ENCODE results near the gene ARHGAP15. TPM values are rescaled to one million over a fixed set of nuclear protein-coding genes. Genes with fewer than 3 reads are reported as not detected.

The ARHGAP15 gene
- total and polyA plus RNA-seq, 4 donors, result 3.8 to 17.9 (median 13.2) TPM

DNA sequence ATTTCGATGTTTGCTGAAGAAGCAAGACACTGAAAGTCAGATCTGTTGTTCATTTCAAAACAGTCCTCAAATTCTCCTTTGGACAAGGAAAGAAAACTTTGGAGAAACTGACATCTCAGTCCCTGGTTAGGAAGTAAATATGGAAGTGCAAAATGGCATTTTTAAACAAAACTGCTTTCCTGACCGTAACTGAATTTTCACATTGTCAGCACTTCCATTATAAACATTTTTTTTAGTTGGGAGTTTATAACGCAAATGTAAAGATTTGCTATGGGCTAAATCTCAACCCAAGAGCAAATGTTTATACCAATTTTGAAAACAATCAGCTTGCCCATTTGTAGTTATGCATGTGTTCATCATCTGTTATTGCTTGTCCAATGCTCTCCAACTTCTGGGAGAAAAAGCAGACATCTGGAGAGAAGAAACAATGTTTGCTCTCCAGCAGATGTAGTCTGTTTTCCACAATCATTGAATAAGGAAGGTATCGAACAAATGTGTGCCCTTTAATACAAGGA, 520.1 kb downstream of the ARHGAP15 start:
- H3K27ac ChIP-seq (ENCODE audit: low read depth in 1 of 2, low read length in 2 of 2), result no peak overlapping the region
- peaks cover 0 to 9% (median 2%) of the 10 kb centered on the region in 4 donors for H3K9me3 ChIP-seq (ENCODE audit: control insufficient read depth in 4 of 4, low read length in 3 of 4)
- no peak for TF ChIP-seq FOXA2 (IDR thresholded peaks at IDR 0.05)
- TF ChIP-seq, protein P1, sequence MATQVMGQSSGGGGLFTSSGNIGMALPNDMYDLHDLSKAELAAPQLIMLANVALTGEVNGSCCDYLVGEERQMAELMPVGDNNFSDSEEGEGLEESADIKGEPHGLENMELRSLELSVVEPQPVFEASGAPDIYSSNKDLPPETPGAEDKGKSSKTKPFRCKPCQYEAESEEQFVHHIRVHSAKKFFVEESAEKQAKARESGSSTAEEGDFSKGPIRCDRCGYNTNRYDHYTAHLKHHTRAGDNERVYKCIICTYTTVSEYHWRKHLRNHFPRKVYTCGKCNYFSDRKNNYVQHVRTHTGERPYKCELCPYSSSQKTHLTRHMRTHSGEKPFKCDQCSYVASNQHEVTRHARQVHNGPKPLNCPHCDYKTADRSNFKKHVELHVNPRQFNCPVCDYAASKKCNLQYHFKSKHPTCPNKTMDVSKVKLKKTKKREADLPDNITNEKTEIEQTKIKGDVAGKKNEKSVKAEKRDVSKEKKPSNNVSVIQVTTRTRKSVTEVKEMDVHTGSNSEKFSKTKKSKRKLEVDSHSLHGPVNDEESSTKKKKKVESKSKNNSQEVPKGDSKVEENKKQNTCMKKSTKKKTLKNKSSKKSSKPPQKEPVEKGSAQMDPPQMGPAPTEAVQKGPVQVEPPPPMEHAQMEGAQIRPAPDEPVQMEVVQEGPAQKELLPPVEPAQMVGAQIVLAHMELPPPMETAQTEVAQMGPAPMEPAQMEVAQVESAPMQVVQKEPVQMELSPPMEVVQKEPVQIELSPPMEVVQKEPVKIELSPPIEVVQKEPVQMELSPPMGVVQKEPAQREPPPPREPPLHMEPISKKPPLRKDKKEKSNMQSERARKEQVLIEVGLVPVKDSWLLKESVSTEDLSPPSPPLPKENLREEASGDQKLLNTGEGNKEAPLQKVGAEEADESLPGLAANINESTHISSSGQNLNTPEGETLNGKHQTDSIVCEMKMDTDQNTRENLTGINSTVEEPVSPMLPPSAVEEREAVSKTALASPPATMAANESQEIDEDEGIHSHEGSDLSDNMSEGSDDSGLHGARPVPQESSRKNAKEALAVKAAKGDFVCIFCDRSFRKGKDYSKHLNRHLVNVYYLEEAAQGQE (IDR thresholded peaks at IDR 0.05), result no peak
- TF ChIP-seq, protein P2, sequence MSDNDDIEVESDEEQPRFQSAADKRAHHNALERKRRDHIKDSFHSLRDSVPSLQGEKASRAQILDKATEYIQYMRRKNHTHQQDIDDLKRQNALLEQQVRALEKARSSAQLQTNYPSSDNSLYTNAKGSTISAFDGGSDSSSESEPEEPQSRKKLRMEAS (IDR thresholded peaks at IDR 0.05), result no peak
- no peak for TF ChIP-seq HNF4A (conservative IDR thresholded peaks at IDR 0.05)
- TF ChIP-seq SP1 (IDR thresholded peaks at IDR 0.05), result no peak
- TF ChIP-seq HNF4G (IDR thresholded peaks at IDR 0.05), result no peak
- TF ChIP-seq RAD21 (IDR thresholded peaks at IDR 0.05), result no peak
- no peak overlapping the region for H3K4me3 ChIP-seq (ENCODE audit: low read depth in 1 of 3, low read length in 3 of 3)
- H3K4me1 ChIP-seq (ENCODE audit: control insufficient read depth in 4 of 4, insufficient read depth in 4 of 4, low read length in 3 of 4), result no peaks in the 10 kb centered on the region
- H3K36me3 ChIP-seq (ENCODE audit: control insufficient read depth in 4 of 4, insufficient read depth in 3 of 4, low read depth in 1 of 4, low read length in 3 of 4), result no peaks in the 10 kb centered on the region
- no peak for DNase-seq (ENCODE audit: low spot score)
- H3K9ac ChIP-seq (ENCODE audit: low read depth in 1 of 2, low read length in 2 of 2), result no peak overlapping the region
- WGBS, result 84% methylated on average over 4 of the region's 4 CpGs
- no peaks in the 10 kb centered on the region for H3K27me3 ChIP-seq (ENCODE audit: control insufficient read depth in 4 of 4, insufficient read depth in 4 of 4, low read length in 3 of 4)

DNA sequence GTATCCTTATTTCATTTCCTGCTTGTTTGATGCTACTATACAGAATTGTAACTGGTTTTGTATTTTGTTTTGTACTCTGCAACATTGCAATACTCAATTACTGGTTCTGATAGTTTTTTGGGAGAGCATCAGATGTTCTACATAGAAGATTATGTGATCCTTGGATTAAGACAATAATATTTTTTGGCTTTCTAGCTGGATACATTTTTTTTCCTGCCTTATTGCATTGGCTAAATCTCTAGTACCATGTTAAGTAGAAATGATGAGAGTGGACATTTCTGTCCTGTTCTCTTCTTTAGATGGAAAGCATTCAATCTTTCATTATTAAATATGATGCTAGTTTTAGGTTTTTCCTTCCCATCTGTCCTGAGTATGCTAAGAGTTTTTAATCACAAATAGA, 523.5 kb downstream of the ARHGAP15 start:
- no peaks in the 10 kb centered on the region for H3K4me1 ChIP-seq (ENCODE audit: control insufficient read depth in 4 of 4, insufficient read depth in 4 of 4, low read length in 3 of 4)
- no peak overlapping the region for H3K9ac ChIP-seq (ENCODE audit: low read depth in 1 of 2, low read length in 2 of 2)
- H3K9me3 ChIP-seq (ENCODE audit: control insufficient read depth in 4 of 4, low read length in 3 of 4), result peaks cover 0 to 9% (median 2%) of the 10 kb centered on the region in 4 donors
- TF ChIP-seq FOXA2 (IDR thresholded peaks at IDR 0.05) (no peak), RAD21 (IDR thresholded peaks at IDR 0.05) (no peak), FOXA1 (IDR thresholded peaks at IDR 0.05) (no peak), NR2F2 (IDR thresholded peaks at IDR 0.05) (no peak), HNF4G (IDR thresholded peaks at IDR 0.05) (no peak), JUND (IDR thresholded peaks at IDR 0.05) (no peak), SP1 (IDR thresholded peaks at IDR 0.05) (no peak), EGR1 (IDR thresholded peaks at IDR 0.05; ENCODE audit: low read depth in 2 of 2) (no peak)
- TF ChIP-seq, protein P3, sequence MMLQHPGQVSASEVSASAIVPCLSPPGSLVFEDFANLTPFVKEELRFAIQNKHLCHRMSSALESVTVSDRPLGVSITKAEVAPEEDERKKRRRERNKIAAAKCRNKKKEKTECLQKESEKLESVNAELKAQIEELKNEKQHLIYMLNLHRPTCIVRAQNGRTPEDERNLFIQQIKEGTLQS (IDR thresholded peaks at IDR 0.05), result no peak
- TF ChIP-seq, protein P4, sequence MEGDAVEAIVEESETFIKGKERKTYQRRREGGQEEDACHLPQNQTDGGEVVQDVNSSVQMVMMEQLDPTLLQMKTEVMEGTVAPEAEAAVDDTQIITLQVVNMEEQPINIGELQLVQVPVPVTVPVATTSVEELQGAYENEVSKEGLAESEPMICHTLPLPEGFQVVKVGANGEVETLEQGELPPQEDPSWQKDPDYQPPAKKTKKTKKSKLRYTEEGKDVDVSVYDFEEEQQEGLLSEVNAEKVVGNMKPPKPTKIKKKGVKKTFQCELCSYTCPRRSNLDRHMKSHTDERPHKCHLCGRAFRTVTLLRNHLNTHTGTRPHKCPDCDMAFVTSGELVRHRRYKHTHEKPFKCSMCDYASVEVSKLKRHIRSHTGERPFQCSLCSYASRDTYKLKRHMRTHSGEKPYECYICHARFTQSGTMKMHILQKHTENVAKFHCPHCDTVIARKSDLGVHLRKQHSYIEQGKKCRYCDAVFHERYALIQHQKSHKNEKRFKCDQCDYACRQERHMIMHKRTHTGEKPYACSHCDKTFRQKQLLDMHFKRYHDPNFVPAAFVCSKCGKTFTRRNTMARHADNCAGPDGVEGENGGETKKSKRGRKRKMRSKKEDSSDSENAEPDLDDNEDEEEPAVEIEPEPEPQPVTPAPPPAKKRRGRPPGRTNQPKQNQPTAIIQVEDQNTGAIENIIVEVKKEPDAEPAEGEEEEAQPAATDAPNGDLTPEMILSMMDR (IDR thresholded peaks at IDR 0.05; ENCODE audit: low read depth, low read length, missing input control), result no peak
- no peaks in the 10 kb centered on the region for H3K36me3 ChIP-seq (ENCODE audit: control insufficient read depth in 4 of 4, insufficient read depth in 3 of 4, low read depth in 1 of 4, low read length in 3 of 4)
- DNase-seq (ENCODE audit: low spot score), result no peak
- no peaks in the 10 kb centered on the region for H3K27me3 ChIP-seq (ENCODE audit: control insufficient read depth in 4 of 4, insufficient read depth in 4 of 4, low read length in 3 of 4)
- H3K27ac ChIP-seq (ENCODE audit: low read depth in 1 of 2, low read length in 2 of 2), result no peak overlapping the region
- H3K4me3 ChIP-seq (ENCODE audit: low read depth in 1 of 3, low read length in 3 of 3), result no peak overlapping the region

DNA sequence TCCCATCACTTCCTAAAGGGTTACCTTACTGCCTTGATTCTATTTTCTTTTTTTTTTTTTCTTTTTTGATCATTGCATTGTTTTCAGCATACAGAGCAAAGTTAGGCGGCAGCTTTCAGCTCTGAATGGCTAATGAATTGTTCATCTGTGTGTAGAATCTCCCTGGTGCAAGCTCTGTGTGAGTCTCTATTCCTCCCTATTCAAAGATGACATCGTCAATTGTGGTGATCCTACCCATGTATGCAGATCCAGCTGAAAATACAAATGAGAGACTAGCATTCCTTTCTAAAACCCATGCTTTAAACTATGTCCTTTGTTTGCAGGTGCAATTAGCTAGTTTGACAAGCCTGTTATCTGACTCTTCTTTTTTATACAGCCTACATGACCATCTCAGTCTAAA, 539.0 kb downstream of the ARHGAP15 start:
- no peaks in the 10 kb centered on the region for H3K27me3 ChIP-seq (ENCODE audit: control insufficient read depth in 4 of 4, insufficient read depth in 4 of 4, low read length in 3 of 4)
- H3K36me3 ChIP-seq (ENCODE audit: control insufficient read depth in 4 of 4, insufficient read depth in 3 of 4, low read depth in 1 of 4, low read length in 3 of 4), result no peaks in the 10 kb centered on the region
- no peak overlapping the region for H3K27ac ChIP-seq (ENCODE audit: low read depth in 1 of 2, low read length in 2 of 2)
- no peaks in the 10 kb centered on the region for H3K4me1 ChIP-seq (ENCODE audit: control insufficient read depth in 4 of 4, insufficient read depth in 4 of 4, low read length in 3 of 4)
- H3K9ac ChIP-seq (ENCODE audit: low read depth in 1 of 2, low read length in 2 of 2), result no peak overlapping the region
- DNase-seq (ENCODE audit: low spot score), result no peak
- WGBS, result 83% methylated on average over 2 of the region's 2 CpGs
- no peaks in the 10 kb centered on the region for H3K9me3 ChIP-seq (ENCODE audit: control insufficient read depth in 4 of 4, low read length in 3 of 4)
- no peak overlapping the region for H3K4me3 ChIP-seq (ENCODE audit: low read depth in 1 of 3, low read length in 3 of 3)
- TF ChIP-seq, protein P1 (IDR thresholded peaks at IDR 0.05), result no peak
- TF ChIP-seq, protein P4 (IDR thresholded peaks at IDR 0.05; ENCODE audit: low read depth, low read length, missing input control), result no peak
- TF ChIP-seq TAF1 (conservative IDR thresholded peaks at IDR 0.05) (no peak), RXRA (IDR thresholded peaks at IDR 0.05) (no peak), FOXA2 (IDR thresholded peaks at IDR 0.05) (no peak), NR2F2 (IDR thresholded peaks at IDR 0.05) (no peak), YY1 (IDR thresholded peaks at IDR 0.05) (no peak)

Measured in liver (tissue), 9 donors.